ENCODE results near the gene NETO1. TPM values are rescaled to one million over a fixed set of nuclear protein-coding genes. Genes with fewer than 3 reads are reported as not detected.

Gene NETO1
- total RNA-seq, 1 experiment from 2014 or later: 5.9 TPM

GRCh38 chr18:72910045-72910444, 42.3 kb upstream of the NETO1 start:
- H3K9me3 Mint-ChIP-seq: no peaks in the 10 kb centered on the region
- Histone ChIP-seq H3K23ac (ENCODE audit: insufficient read length, low read depth, low read length) (no peak overlapping the region), H3T11ph (ENCODE audit: low read length) (no peak overlapping the region), H4K20me1 (ENCODE audit: control insufficient read depth, insufficient read depth, insufficient read length) (no peaks in the 10 kb centered on the region), H4K91ac (ENCODE audit: insufficient read length, low read depth, low read length) (no peak overlapping the region), H3K4ac (ENCODE audit: low read depth, low read length) (no peak overlapping the region), H2BK5ac (ENCODE audit: insufficient read length, low read length) (no peak overlapping the region), H3K9me3 (ENCODE audit: control insufficient read depth, low read depth, low read length) (no peaks in the 10 kb centered on the region), H2BK20ac (ENCODE audit: low read depth, low read length, poor library complexity, severe bottlenecking) (no peak overlapping the region), H3K9ac (ENCODE audit: extremely low read depth, insufficient read length, low read length) (no peak overlapping the region), H2BK12ac (ENCODE audit: insufficient read length, low read depth, low read length) (no peak overlapping the region), H2AK5ac (ENCODE audit: insufficient read length, low read length) (no peak overlapping the region), H3K4me2 (ENCODE audit: insufficient read depth, insufficient read length, low read length) (no peak overlapping the region), H3K27ac (ENCODE audit: insufficient read length, low read depth, low read length) (no peak overlapping the region), H2BK15ac (ENCODE audit: low read depth, low read length) (no peak overlapping the region), H3K4me1 (ENCODE audit: insufficient read depth, low read length) (no peaks in the 10 kb centered on the region; the same call in 1 of the 2 replicates), H3K79me1 (ENCODE audit: insufficient read depth, low read depth, low read length, poor library complexity, severe bottlenecking) (no peaks in the 10 kb centered on the region), H3K27me3 (ENCODE audit: insufficient read depth, low read length) (no peaks in the 10 kb centered on the region), H2BK120ac (ENCODE audit: low read depth, low read length, poor library complexity, severe bottlenecking) (no peak overlapping the region), H3K79me2 (ENCODE audit: insufficient read depth, low read length) (no peaks in the 10 kb centered on the region), H3K23me2 (ENCODE audit: insufficient read length, low read depth, low read length, poor library complexity, severe bottlenecking) (no peaks in the 10 kb centered on the region), H3K18ac (ENCODE audit: insufficient read length, low read depth, low read length) (no peak overlapping the region), H2AFZ (ENCODE audit: low read length) (no peak overlapping the region), H3K14ac (ENCODE audit: insufficient read depth, low read length) (no peak overlapping the region), H3K56ac (ENCODE audit: insufficient read length, low read depth, low read length) (no peak overlapping the region), H4K5ac (ENCODE audit: insufficient read length, low read depth, low read length) (no peak overlapping the region), H4K8ac (replicated peaks; ENCODE audit: insufficient read length, low read depth, low read length) (no peak overlapping the region)
- TF ChIP-seq CTCF (conservative IDR thresholded peaks at IDR 0.05): no peak
- H3K36me3 Mint-ChIP-seq (ENCODE audit: insufficient read depth in 1 of 3, low read depth in 3 of 3): no peaks in the 10 kb centered on the region
- no peak overlapping the region for H3K4me3 Mint-ChIP-seq
- no peak overlapping the region for H3K27ac Mint-ChIP-seq
- H3K4me1 Mint-ChIP-seq: no peaks in the 10 kb centered on the region
- H3K27me3 Mint-ChIP-seq (ENCODE audit: low read depth): no peaks in the 10 kb centered on the region
- no peak for DNase-seq
- WGBS (ENCODE audit: extremely low coverage, insufficient read length, low lambda C conversion rate): no CpG with 5 or more reads among the region's 5 CpGs
